Measurements from ENCODE around the gene PREB.

The PREB gene

GRCh38 chr2:27155069-27155520, 20.7 kb upstream of the PREB start:
- no peaks in the 10 kb centered on the region for H4K20me1 ChIP-seq (ENCODE audit: low read depth, low read length)
- H3K9me3 ChIP-seq (ENCODE audit: insufficient read depth, low read length) = no peaks in the 10 kb centered on the region
- H3K27me3 ChIP-seq (ENCODE audit: low read length) = no peaks in the 10 kb centered on the region
- H3K36me3 ChIP-seq (ENCODE audit: low read length) = no peaks in the 10 kb centered on the region
- no peak overlapping the region for H3K4me2 ChIP-seq (ENCODE audit: low read depth, low read length, poor library complexity, severe bottlenecking)
- H3K4me3 ChIP-seq (ENCODE audit: insufficient read depth, low read length, poor library complexity, severe bottlenecking) = no peak overlapping the region
- H3K9me2 ChIP-seq (replicated peaks; ENCODE audit: insufficient read depth, low read length) = no peaks in the 10 kb centered on the region
- no peak overlapping the region for H3K27ac ChIP-seq (ENCODE audit: low read depth, low read length)
- no peak for TF ChIP-seq CTCF (IDR thresholded peaks at IDR 0.05; ENCODE audit: insufficient read depth, low read length, poor library complexity, severe bottlenecking)
- no peak for TF ChIP-seq EZH2phosphoT487 (conservative IDR thresholded peaks at IDR 0.05; ENCODE audit: low read length)
- no peaks in the 10 kb centered on the region for H3K79me2 ChIP-seq (ENCODE audit: insufficient read depth, low read length)
- H3K9ac ChIP-seq (ENCODE audit: low read length) = no peak overlapping the region
- H2AFZ ChIP-seq (ENCODE audit: low read depth, low read length, severe bottlenecking) = no peak overlapping the region
- no peaks in the 10 kb centered on the region for H3F3A ChIP-seq (ENCODE audit: insufficient read depth)

- H3K27ac ChIP-seq (ENCODE audit: low read depth, low read length) = no peak overlapping the region
- no peaks in the 10 kb centered on the region for H3K27me3 ChIP-seq (ENCODE audit: low read length)
- no peaks in the 10 kb centered on the region for H3K9me2 ChIP-seq (replicated peaks; ENCODE audit: insufficient read depth, low read length)
- H3K9me3 ChIP-seq (ENCODE audit: insufficient read depth, low read length) = no peaks in the 10 kb centered on the region
- no peaks in the 10 kb centered on the region for H3K79me2 ChIP-seq (ENCODE audit: insufficient read depth, low read length)
- no peaks in the 10 kb centered on the region for H3F3A ChIP-seq (ENCODE audit: insufficient read depth)
- H3K4me3 ChIP-seq (ENCODE audit: insufficient read depth, low read length, poor library complexity, severe bottlenecking) = no peak overlapping the region
- no peak overlapping the region for H3K9ac ChIP-seq (ENCODE audit: low read length)
- no peak overlapping the region for H3K4me2 ChIP-seq (ENCODE audit: low read depth, low read length, poor library complexity, severe bottlenecking)
- H3K36me3 ChIP-seq (ENCODE audit: low read length) = no peaks in the 10 kb centered on the region
- H4K20me1 ChIP-seq (ENCODE audit: low read depth, low read length) = no peaks in the 10 kb centered on the region
- H2AFZ ChIP-seq (ENCODE audit: low read depth, low read length, severe bottlenecking) = no peak overlapping the region
- TF ChIP-seq CTCF (IDR thresholded peaks at IDR 0.05; ENCODE audit: insufficient read depth, low read length, poor library complexity, severe bottlenecking) (no peak), EZH2phosphoT487 (conservative IDR thresholded peaks at IDR 0.05; ENCODE audit: low read length) (no peak)
These were observed 20.1 kb upstream of the PREB start for GRCh38 chr2:27154488-27154887.

GRCh38 chr2:27152796-27153464, 18.5 kb upstream of the PREB start:
- Histone ChIP-seq H3K79me2 (ENCODE audit: insufficient read depth, low read length) (no peaks in the 10 kb centered on the region), H3K4me3 (ENCODE audit: insufficient read depth, low read length, poor library complexity, severe bottlenecking) (no peak overlapping the region), H3K27me3 (ENCODE audit: low read length) (no peaks in the 10 kb centered on the region), H3K27ac (ENCODE audit: low read depth, low read length) (no peak overlapping the region), H3K36me3 (ENCODE audit: low read length) (no peaks in the 10 kb centered on the region), H2AFZ (ENCODE audit: low read depth, low read length, severe bottlenecking) (no peak overlapping the region), H3K9me2 (replicated peaks; ENCODE audit: insufficient read depth, low read length) (no peaks in the 10 kb centered on the region), H4K20me1 (ENCODE audit: low read depth, low read length) (no peaks in the 10 kb centered on the region), H3K4me2 (ENCODE audit: low read depth, low read length, poor library complexity, severe bottlenecking) (no peak overlapping the region), H3F3A (ENCODE audit: insufficient read depth) (no peaks in the 10 kb centered on the region), H3K9ac (ENCODE audit: low read length) (no peak overlapping the region), H3K9me3 (ENCODE audit: insufficient read depth, low read length) (no peaks in the 10 kb centered on the region)
- no peak for TF ChIP-seq EZH2phosphoT487 (conservative IDR thresholded peaks at IDR 0.05; ENCODE audit: low read length)
- TF ChIP-seq CTCF (IDR thresholded peaks at IDR 0.05; ENCODE audit: insufficient read depth, low read length, poor library complexity, severe bottlenecking) = no peak
